Memory B cell (primary cell): ENCODE data around the gene CPA2.

Source experiments
- ATAC-seq: fragments of 150-1000 bp; cut with Tn5 transposase; 2 replicates; pipeline ENCODE4 v1.10.0; 2021; ENCODE audit warnings: low read depth, mild to moderate bottlenecking, moderate library complexity
- DNase-seq, 2 donors: peaks; one replicate each; pipeline ENCODE4 v3.0.0; 2022; ENCODE audit warnings: low spot score in 2 of 2
- H3K27ac Mint-ChIP-seq: one replicate; pipeline ENCODE4 v1.8.0; 2022; ENCODE audit warnings: mild to moderate bottlenecking, moderate library complexity, mixed read lengths
- H3K27me3 Mint-ChIP-seq: one replicate; pipeline ENCODE4 v1.8.0; 2022; ENCODE audit warnings: mixed read lengths
- H3K36me3 Mint-ChIP-seq: one replicate; pipeline ENCODE4 v1.8.0; 2022; ENCODE audit warnings: mild to moderate bottlenecking, mixed read lengths
- H3K4me1 Mint-ChIP-seq: one replicate; pipeline ENCODE4 v1.8.0; 2022; ENCODE audit warnings: mixed read lengths
- H3K4me3 Mint-ChIP-seq: one replicate; pipeline ENCODE4 v1.8.0; 2022; ENCODE audit warnings: mild to moderate bottlenecking, moderate library complexity, mixed read lengths
- H3K9me3 Mint-ChIP-seq: one replicate; pipeline ENCODE4 v1.8.0; 2022; ENCODE audit warnings: mixed read lengths

Gene CPA2

GRCh38 chr7:130279906-130280305 lies 13.2 kb downstream of the CPA2 start:
- ATAC-seq: no peak

GRCh38 chr7:130281260-130281659 lies 14.6 kb downstream of the CPA2 start:
- Mint-ChIP-seq H3K4me1 (no peaks in the 10 kb centered on the region), H3K27me3 (peaks cover 15% of the 10 kb centered on the region), H3K27ac (no peak overlapping the region), H3K36me3 (peaks cover 2% of the 10 kb centered on the region), H3K9me3 (peaks cover 2% of the 10 kb centered on the region), H3K4me3 (no peak overlapping the region)
- DNase-seq (no peak), ATAC-seq (no peak)

More at GRCh38 chr7:130279906-130280305, 13.2 kb downstream of the CPA2 start:
- no peak for DNase-seq
- no peaks in the 10 kb centered on the region for H3K4me1 Mint-ChIP-seq
- peaks cover under 1% of the 10 kb centered on the region for H3K36me3 Mint-ChIP-seq
- H3K9me3 Mint-ChIP-seq: peaks cover under 1% of the 10 kb centered on the region
- peaks cover 18% of the 10 kb centered on the region for H3K27me3 Mint-ChIP-seq
- no peak overlapping the region for H3K4me3 Mint-ChIP-seq
- H3K27ac Mint-ChIP-seq: no peak overlapping the region

- H3K36me3 Mint-ChIP-seq: peaks cover 2% of the 10 kb centered on the region
- no peak overlapping the region for H3K4me3 Mint-ChIP-seq
- H3K27me3 Mint-ChIP-seq: peaks cover 19% of the 10 kb centered on the region
- no peak for DNase-seq
- no peak overlapping the region for H3K27ac Mint-ChIP-seq
- peaks cover 2% of the 10 kb centered on the region for H3K9me3 Mint-ChIP-seq
- H3K4me1 Mint-ChIP-seq: no peaks in the 10 kb centered on the region
- no peak for ATAC-seq
Measured at GRCh38 chr7:130286881-130287280, 20.2 kb downstream of the CPA2 start.

GRCh38 chr7:130288168-130288567 lies 21.5 kb downstream of the CPA2 start:
- DNase-seq: no peak
- H3K4me3 Mint-ChIP-seq: no peak overlapping the region
- peaks cover 2% of the 10 kb centered on the region for H3K36me3 Mint-ChIP-seq
- H3K27me3 Mint-ChIP-seq: peaks cover 18% of the 10 kb centered on the region
- H3K27ac Mint-ChIP-seq: no peak overlapping the region
- peaks cover 2% of the 10 kb centered on the region for H3K9me3 Mint-ChIP-seq
- ATAC-seq: no peak
- no peaks in the 10 kb centered on the region for H3K4me1 Mint-ChIP-seq

GRCh38 chr7:130288829-130289228 lies 22.2 kb downstream of the CPA2 start:
- H3K4me3 Mint-ChIP-seq: no peak overlapping the region
- no peak for ATAC-seq

GRCh38 chr7:130289478-130289877 lies 22.8 kb downstream of the CPA2 start:
- ATAC-seq: no peak
- peaks cover 10% of the 10 kb centered on the region for H3K27me3 Mint-ChIP-seq
- no peak overlapping the region for H3K4me3 Mint-ChIP-seq
- peaks cover 2% of the 10 kb centered on the region for H3K4me1 Mint-ChIP-seq
- H3K9me3 Mint-ChIP-seq: peaks cover 2% of the 10 kb centered on the region
- no peak for DNase-seq
- peaks cover 2% of the 10 kb centered on the region for H3K36me3 Mint-ChIP-seq
- no peak overlapping the region for H3K27ac Mint-ChIP-seq

More at GRCh38 chr7:130288829-130289228, 22.2 kb downstream of the CPA2 start:
- Mint-ChIP-seq H3K27ac (no peak overlapping the region), H3K27me3 (peaks cover 16% of the 10 kb centered on the region), H3K36me3 (peaks cover 2% of the 10 kb centered on the region), H3K4me1 (peaks cover 2% of the 10 kb centered on the region), H3K9me3 (peaks cover 2% of the 10 kb centered on the region)
- DNase-seq: no peak

GRCh38 chr7:130290745-130291144 lies 24.1 kb downstream of the CPA2 start:
- no peak overlapping the region for H3K4me3 Mint-ChIP-seq
- peaks cover 2% of the 10 kb centered on the region for H3K4me1 Mint-ChIP-seq
- no peaks in the 10 kb centered on the region for H3K36me3 Mint-ChIP-seq
- ATAC-seq (no peak), DNase-seq (no peak)
- peaks cover 7% of the 10 kb centered on the region for H3K27me3 Mint-ChIP-seq
- H3K27ac Mint-ChIP-seq: no peak overlapping the region
- no peaks in the 10 kb centered on the region for H3K9me3 Mint-ChIP-seq

- ATAC-seq (no peak), DNase-seq (no peak)
- Mint-ChIP-seq H3K4me1 (peaks cover 2% of the 10 kb centered on the region), H3K9me3 (no peaks in the 10 kb centered on the region), H3K36me3 (no peaks in the 10 kb centered on the region), H3K27me3 (peaks cover 6% of the 10 kb centered on the region), H3K4me3 (no peak within 1 kb of the TSS), H3K27ac (no peak within 1 kb of the TSS)
Measured at GRCh38 chr7:130292682-130293257, 26.1 kb downstream of the CPA2 start, which contains the start of gene CPA4. TSS of gene CPA4 (plus strand) at chr7:130293161. CDS start at chr7:130293181, 20 bp downstream.

- peaks cover 3% of the 10 kb centered on the region for H3K27me3 Mint-ChIP-seq
- no peak overlapping the region for H3K27ac Mint-ChIP-seq
- H3K9me3 Mint-ChIP-seq: no peaks in the 10 kb centered on the region
- no peak for ATAC-seq
- no peak overlapping the region for H3K4me3 Mint-ChIP-seq
- no peak for DNase-seq
- H3K36me3 Mint-ChIP-seq: no peaks in the 10 kb centered on the region
- H3K4me1 Mint-ChIP-seq: peaks cover 2% of the 10 kb centered on the region
Measured at GRCh38 chr7:130293521-130293920, 26.9 kb downstream of the CPA2 start.

GRCh38 chr7:130294314-130294713 lies 27.7 kb downstream of the CPA2 start:
- H3K9me3 Mint-ChIP-seq: no peaks in the 10 kb centered on the region
- no peak overlapping the region for H3K4me3 Mint-ChIP-seq
- ATAC-seq (no peak), DNase-seq (no peak)
- peaks cover 2% of the 10 kb centered on the region for H3K4me1 Mint-ChIP-seq
- no peak overlapping the region for H3K27ac Mint-ChIP-seq
- no peaks in the 10 kb centered on the region for H3K36me3 Mint-ChIP-seq
- peaks cover 3% of the 10 kb centered on the region for H3K27me3 Mint-ChIP-seq

- Mint-ChIP-seq H3K27me3 (peaks cover 8% of the 10 kb centered on the region), H3K36me3 (no peaks in the 10 kb centered on the region), H3K9me3 (no peaks in the 10 kb centered on the region), H3K4me1 (peaks cover 2% of the 10 kb centered on the region), H3K27ac (no peak overlapping the region), H3K4me3 (no peak overlapping the region)
- DNase-seq (no peak), ATAC-seq (no peak)
Measured at GRCh38 chr7:130296221-130296951, 29.7 kb downstream of the CPA2 start.

- DNase-seq (no peak), ATAC-seq (no peak)
- Mint-ChIP-seq H3K36me3 (no peaks in the 10 kb centered on the region), H3K9me3 (no peaks in the 10 kb centered on the region), H3K4me3 (no peak overlapping the region), H3K27me3 (peaks cover 8% of the 10 kb centered on the region), H3K27ac (no peak overlapping the region), H3K4me1 (peaks cover 2% of the 10 kb centered on the region)
Measured at GRCh38 chr7:130297628-130298543, 31.2 kb downstream of the CPA2 start.

- no peak overlapping the region for H3K27ac Mint-ChIP-seq
- H3K4me1 Mint-ChIP-seq: peaks cover under 1% of the 10 kb centered on the region
- H3K9me3 Mint-ChIP-seq: no peaks in the 10 kb centered on the region
- ATAC-seq (no peak), DNase-seq (no peak)
- no peak overlapping the region for H3K4me3 Mint-ChIP-seq
- peaks cover 7% of the 10 kb centered on the region for H3K27me3 Mint-ChIP-seq
- no peaks in the 10 kb centered on the region for H3K36me3 Mint-ChIP-seq
Measured at GRCh38 chr7:130298544-130299326, 32.1 kb downstream of the CPA2 start.
